OCI-M2 (cell line): Measurements from ENCODE around the gene FLAD1.

Source experiments
- DNase-seq: peaks from one replicate; lab custom pipeline; 2025; ENCODE audit not compliant: unreplicated experiment; lab: John Stamatoyannopoulos, UW

The FLAD1 gene

DNA sequence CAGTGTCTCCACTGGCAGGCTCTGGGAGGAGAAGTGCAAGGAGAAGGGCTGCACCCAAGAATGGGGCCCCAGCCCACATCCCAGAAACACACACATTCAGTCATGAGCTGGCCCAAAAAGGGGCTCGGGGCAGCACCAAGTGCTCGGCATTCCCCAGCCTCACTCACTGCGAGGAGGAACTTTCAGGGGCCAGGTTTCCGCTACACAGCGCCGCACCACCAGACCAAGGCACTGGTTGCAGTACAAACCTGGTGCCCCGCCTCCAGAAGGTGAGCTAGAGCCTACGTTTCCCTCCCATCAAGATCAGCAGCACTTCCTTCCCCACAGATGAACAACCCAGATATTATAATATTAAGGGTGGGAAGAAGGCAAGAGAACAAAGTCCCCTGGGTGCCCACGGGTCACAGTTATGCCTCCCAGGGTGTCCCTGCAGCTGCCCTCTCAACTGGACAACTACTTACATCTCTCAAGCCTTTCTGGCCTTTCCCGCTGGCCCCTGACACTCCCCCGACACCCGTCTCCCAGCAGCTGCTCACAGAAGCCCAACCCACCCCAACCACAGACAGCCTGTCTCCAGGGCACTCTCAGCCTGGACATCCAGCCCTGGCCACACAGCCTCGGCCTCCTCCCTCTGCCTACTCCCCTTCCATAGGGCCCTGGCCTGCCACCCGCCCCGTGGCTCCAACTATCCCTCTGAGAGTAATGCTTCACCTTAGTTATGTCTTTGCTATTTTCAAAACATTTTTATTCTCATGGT lies 31.1 kb upstream of the FLAD1 start:
- no peak for DNase-seq

GRCh38 chr1:154952664-154953063 lies 30.5 kb upstream of the FLAD1 start:
- no peak for DNase-seq

GRCh38 chr1:154953611-154954038 lies 29.5 kb upstream of the FLAD1 start:
- no peak for DNase-seq

- no peak for DNase-seq
Measured at GRCh38 chr1:154954541-154954940, 28.6 kb upstream of the FLAD1 start.

- no peak for DNase-seq
Measured at GRCh38 chr1:154955039-154955717, 28.0 kb upstream of the FLAD1 start.

DNA sequence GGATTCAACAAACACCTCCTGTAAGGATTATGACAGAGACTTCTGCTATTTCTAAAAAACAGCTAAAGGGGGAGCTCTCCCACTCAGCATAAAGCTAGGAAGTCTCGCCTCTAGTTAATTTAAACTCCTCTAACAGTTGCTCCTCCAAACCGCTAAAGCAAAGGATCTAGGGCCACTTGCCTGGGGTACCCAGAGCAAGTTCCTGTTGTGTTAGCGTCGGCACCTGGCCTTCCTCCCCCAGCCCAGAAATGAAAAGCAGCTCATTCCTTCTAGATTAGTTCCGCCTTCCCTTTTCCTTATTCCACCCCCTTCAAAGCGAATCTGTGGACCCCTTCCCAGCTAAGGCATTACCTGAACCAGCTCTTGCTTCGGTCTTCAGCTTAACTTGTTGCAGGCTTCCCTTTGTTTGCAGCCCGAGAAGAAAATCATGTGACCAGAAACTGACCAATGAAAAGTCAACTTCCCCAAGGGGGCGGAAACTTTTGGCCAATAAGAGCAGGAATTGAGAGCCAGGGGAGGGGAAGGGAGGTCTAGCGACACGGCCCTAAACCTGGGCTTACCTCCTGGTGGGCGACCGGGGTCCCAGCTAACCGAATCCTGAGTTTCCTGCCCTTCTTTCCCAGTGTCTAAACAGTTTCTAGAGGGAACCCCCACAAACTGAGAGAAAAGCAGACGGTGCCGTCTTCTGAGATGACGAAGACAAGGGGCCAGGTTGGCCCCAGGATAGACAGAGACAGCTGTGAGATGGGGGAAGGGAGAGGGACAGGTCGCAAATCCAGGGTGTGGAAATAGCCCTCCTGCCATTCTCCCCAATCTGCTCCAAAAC lies 27.2 kb upstream of the FLAD1 start, which contains the start of gene PBXIP1:
PBXIP1 (minus strand) TSS at position 382 of the 826 bp plus-strand sequence. CDS start 2,378 bp downstream, outside the sequence.
- peak; percentile 60 for DNase-seq

DNA sequence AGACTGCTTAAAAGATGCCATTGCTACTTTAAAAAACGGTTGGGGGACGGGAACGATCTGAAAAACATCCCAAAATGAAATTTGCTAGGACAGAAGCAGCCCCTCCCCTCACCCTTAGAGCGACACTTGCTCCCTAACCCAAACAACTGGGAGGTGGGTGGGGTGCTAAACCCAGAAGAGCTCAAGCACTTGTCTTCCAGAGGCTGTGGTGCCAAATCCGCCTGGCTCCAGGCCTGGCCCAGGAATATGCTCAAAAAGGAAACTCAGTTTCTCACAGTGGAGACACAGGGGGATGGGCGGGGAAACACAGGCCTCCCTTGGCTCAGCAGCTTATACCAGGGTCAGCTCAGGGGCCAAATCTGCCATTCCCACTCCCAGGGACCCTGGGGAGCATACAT lies 26.6 kb upstream of the FLAD1 start:
- DNase-seq, result no peak

DNA sequence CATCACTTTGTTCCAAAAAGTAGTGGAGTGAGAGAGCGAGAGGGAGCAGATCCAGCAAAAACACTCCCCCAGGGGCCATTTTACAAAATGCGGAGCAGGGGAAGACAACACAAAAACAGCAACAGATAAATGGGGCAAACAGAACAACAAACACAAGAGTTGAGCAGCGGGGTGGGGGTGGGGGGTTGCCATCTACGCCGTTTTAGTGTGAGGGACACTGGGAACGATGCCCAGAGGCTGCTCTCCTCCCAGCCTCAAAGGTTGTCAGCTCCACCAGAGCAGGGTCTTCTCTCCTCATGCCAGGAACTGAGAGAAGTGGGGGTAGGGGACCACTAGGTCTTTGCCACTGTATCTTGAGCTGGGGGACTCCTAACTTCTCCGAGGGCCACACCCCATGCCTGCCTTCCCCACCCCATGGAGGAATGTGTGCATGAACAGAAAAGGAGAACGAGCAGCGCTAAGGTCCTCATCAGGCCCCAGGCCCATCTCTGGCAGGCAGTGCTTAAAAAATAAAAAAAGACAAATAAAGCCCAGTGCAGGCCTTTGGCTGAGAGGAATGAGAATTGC lies 26.0 kb upstream of the FLAD1 start:
- no peak for DNase-seq

- no peak for DNase-seq
Measured at GRCh38 chr1:154958036-154958435, 25.1 kb upstream of the FLAD1 start.

- no peak for DNase-seq
Measured at GRCh38 chr1:154958681-154959425, 24.3 kb upstream of the FLAD1 start.

DNA sequence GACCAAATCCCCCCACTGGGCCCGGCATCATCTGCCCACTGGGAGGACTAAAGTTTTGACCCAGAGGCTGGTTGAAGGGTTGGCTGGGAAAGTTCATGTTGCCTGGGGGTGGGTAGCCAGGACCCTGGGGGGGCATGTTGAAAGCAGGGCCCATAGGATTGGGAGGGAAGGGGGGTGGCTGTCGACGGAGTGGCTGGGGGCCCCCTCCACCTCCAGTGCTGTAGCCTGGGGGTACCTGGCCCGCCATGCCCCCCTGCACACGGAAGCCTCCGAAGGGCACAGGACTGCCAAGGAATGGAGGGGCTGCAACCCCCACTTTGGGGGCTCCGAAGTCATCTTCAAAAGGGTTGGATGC lies 23.7 kb upstream of the FLAD1 start:
- no peak for DNase-seq

DNA sequence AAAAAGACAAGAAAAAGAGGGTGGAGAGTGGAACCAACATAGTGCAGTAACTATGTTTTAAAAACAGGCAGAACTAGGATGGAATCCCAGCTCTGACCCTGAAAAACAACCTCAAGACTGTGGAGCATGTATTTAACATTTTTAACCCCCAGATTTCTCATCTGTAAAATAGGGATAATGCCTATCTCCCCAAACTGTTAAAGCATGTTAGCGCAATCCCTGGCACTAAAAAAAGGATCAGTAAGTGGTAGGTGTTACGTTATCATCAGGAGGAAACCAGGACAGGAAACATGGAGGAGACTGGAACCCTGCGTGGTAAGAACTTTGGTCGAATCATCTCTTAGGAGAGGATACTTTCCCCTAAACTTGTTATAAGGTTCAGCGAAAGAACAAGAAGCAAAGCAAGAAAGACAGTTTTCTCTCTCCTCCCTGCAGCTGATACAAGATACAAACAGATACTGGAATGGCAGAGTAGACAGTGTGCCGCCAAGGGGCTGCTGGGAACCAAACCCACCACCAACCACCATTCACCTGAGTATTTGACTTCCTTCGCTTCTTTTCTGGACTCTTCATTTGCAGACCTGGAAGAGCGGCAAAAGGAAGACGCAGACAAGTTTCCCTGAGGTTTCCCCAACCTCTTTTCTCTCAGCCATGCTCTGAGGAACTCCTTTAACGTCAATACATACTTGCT lies 22.6 kb upstream of the FLAD1 start:
- no peak for DNase-seq

DNA sequence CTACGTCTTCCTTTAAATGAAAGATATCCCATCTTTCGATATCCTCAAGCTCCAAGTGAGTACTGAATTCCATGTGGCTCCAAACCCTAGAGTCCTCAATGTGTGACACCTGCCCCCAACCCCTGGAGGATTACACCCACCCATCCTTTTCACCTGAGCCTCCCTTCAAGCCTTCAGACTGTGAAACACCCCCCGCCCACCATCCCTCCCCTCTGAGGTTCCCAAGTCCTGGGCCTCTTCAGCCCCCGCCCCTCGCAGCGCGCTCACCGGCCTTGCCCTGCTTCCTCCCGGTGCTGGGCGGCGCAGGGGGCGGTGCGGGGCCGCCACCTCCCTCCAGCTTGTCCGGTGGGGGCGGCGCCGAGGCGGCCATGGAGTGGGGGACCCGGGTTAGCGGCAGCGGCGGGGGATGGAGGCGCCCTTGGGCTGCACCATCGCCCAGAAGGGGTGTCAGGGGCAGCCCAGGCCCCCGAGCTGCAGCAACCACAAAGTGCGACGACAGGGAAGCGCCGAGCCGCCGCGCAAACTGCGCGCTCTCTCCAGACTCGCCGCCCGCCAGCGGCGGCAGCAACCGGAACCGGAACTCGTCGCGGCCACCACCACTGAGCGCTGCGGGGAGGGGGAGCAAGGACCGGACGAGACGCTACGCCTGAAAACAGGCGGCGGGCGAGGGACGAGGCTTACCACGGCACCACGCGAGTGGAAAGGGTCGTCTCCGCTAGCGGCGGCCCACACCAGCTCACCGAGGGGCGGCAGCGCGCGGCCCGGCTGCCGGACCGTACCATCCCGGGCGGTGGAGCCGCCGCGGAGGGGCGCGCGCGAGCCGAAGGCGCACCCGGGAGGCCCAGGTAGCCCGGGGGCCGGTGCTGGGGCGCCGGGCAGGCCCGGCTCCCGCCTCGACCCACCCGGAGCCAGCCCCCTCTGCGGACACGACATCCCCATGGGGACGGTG lies 21.7 kb upstream of the FLAD1 start, which contains the start of gene PYGO2:
PYGO2 (minus strand) TSS at position 576 of the 949 bp plus-strand sequence; CDS start at position 370, 206 bp downstream.
- DNase-seq, result no peak

DNA sequence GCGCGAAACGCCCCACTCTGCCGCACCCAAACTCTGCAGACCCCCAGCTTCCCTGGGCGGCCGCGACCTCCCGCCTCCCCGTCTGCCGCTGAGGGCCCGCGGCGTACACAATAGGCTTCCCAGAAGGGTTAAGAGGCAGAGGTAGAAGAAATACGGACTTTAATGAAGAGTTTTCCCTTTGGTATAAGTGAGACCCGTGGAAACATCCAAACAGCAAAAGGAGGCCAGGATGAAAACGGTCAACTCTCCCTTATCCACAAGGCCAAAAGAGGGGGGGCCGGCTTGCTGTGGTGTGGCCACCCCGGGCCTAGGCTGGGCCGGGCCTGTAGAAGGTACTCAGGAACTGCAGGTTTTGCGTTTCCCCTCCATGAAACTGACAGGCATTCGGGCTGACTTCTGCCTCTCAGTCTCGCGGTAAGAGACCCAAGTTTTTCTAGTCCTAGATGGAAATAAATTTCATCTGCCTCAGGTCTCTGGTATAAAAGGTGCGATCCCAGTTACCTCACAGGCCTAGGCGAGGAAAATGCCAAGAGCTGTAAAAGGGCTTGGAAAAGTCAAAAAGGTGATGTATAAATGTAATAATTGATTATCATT lies 20.9 kb upstream of the FLAD1 start:
- no peak for DNase-seq

- DNase-seq, result no peak
Measured at GRCh38 chr1:154962795-154963330, 20.3 kb upstream of the FLAD1 start.

GRCh38 chr1:154963643-154964042 lies 19.5 kb upstream of the FLAD1 start:
- DNase-seq, result no peak

DNA sequence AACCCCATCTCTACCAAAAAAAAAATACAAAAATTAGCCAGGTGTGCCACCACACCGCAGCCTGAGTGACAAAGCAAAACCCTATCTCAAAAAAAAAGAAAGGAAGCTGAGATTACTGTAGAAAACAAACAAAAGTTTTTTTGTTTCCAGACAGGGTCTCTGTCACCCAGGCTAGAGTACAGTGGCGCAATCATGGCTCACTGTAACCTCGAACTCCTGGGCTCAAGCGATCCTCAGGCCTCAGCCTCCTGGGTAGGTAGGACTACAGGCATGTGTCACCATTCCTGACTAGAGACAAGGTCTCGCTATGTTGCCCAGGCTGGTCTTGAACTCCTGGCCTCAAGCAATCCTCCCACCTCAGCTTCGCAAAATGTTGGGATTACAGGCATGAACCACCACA lies 18.8 kb upstream of the FLAD1 start:
- no peak for DNase-seq

GRCh38 chr1:154966111-154966510 lies 17.0 kb upstream of the FLAD1 start:
- DNase-seq, result no peak
